B cell (primary cell): Measurements from ENCODE around the gene PGM5. TPM values are rescaled to one million over a fixed set of nuclear protein-coding genes. Genes with fewer than 3 reads are reported as not detected.

Source experiments
- ATAC-seq: fragments of 200-7000 bp; cut with Tn5 transposase; one replicate; pipeline ENCODE4 v1.10.0; 2021; ENCODE audit warnings: low read depth, mild to moderate bottlenecking, moderate number of reproducible peaks, moderate library complexity
- CTCF ChIA-PET: fragments of 350-600 bp; sonication (Branson Sonifier 250); formaldehyde crosslinking; loops from one replicate; lab custom pipeline; 2021; ENCODE audit warnings: antibody characterized with exemption, inconsistent platforms; lab: Charles Lee
- POLR2A ChIA-PET: fragments of 350-600 bp; sonication (Branson Sonifier 250); formaldehyde crosslinking; loops from one replicate; lab custom pipeline; 2021; ENCODE audit warnings: antibody characterized with exemption; lab: Charles Lee
- DNase-seq: peaks from one replicate; pipeline ENCODE4 v3.0.0; 2013
- H2AFZ ChIP-seq: 2 replicates; pipeline ENCODE4 v1.6.1; 2012; ENCODE audit warnings: mild to moderate bottlenecking, low read depth, low read length; ENCODE audit not compliant: insufficient read depth, poor library complexity, severe bottlenecking
- H3K27ac ChIP-seq, 2 donors: 1 replicate in 1 of 2; 2 replicates in 1 of 2; pipeline ENCODE4 v1.5.1; 2012 to 2013; ENCODE audit warnings: low read length in 2 of 2, mild to moderate bottlenecking in 2 of 2, moderate library complexity in 1 of 2
- H3K27me3 ChIP-seq, 4 experiments: fragments of 200-600 bp in 1 of 4; sonication (generic) in 1 of 4; replicated peaks in 1 of 4; 1 replicate in 2 of 4; 2 replicates in 2 of 4; pipeline versions ENCODE4 v1.6.1 to v1.7.0; 2013 to 2016; ENCODE audit warnings: low read length in 3 of 4, mild to moderate bottlenecking in 2 of 4, mixed read lengths in 1 of 4, moderate library complexity in 1 of 4; ENCODE audit not compliant: insufficient read depth in 4 of 4, control insufficient read depth in 3 of 4; ENCODE audit errors: control extremely low read depth in 1 of 4
- H3K36me3 ChIP-seq, 2 experiments: replicated peaks in 1 of 2; 1 replicate in 1 of 2; 2 replicates in 1 of 2; pipeline versions ENCODE4 v1.6.1 to v1.7.1; 2013; ENCODE audit warnings: low read length in 1 of 2; ENCODE audit not compliant: insufficient read depth in 2 of 2, control insufficient read depth in 1 of 2; ENCODE audit errors: control extremely low read depth in 1 of 2, extremely low read depth in 1 of 2
- H3K4me1 ChIP-seq, 2 donors: fragments of 200-600 bp in 1 of 2; sonication (generic) in 1 of 2; 1 replicate in 1 of 2; 2 replicates in 1 of 2; pipeline versions ENCODE4 v1.5.1 to v1.6.1; 2013 to 2017; ENCODE audit warnings: low read length in 2 of 2; ENCODE audit not compliant: control insufficient read depth in 2 of 2, insufficient read depth in 2 of 2
- H3K4me2 ChIP-seq: replicated peaks from 2 replicates; pipeline ENCODE3; 2012; ENCODE audit warnings: mild to moderate bottlenecking, low read depth, low read length; ENCODE audit not compliant: poor library complexity, severe bottlenecking
- H3K4me3 ChIP-seq, 5 experiments: fragments of 200-600 bp in 1 of 5; sonication (generic) in 1 of 5; 1 replicate in 3 of 5; 2 replicates in 2 of 5; pipeline versions ENCODE4 v1.5.1 to v1.7.0; 2011 to 2016; ENCODE audit warnings: low read length in 4 of 5, mild to moderate bottlenecking in 4 of 5, low read depth in 2 of 5, control low read depth in 1 of 5, moderate library complexity in 1 of 5; ENCODE audit not compliant: insufficient read depth in 1 of 5; ENCODE audit errors: control extremely low read depth in 1 of 5, extremely low read depth in 1 of 5
- H3K79me2 ChIP-seq: fragments of 200-600 bp; sonication (generic); one replicate; pipeline ENCODE4 v1.6.0; 2016; ENCODE audit warnings: low read length; ENCODE audit not compliant: control insufficient read depth, insufficient read depth
- H3K9ac ChIP-seq: fragments of 200-600 bp; sonication (generic); 2 replicates; pipeline ENCODE4 v1.6.1; 2017; ENCODE audit warnings: mild to moderate bottlenecking, low read length, moderate library complexity
- H3K9me3 ChIP-seq, 3 donors: one replicate each; pipeline versions ENCODE4 v1.6.1 to v1.7.1; 2013; ENCODE audit warnings: low read length in 2 of 3; ENCODE audit not compliant: control insufficient read depth in 2 of 3, insufficient read depth in 1 of 3; ENCODE audit errors: control extremely low read depth in 1 of 3
- H4K20me1 ChIP-seq: 2 replicates; pipeline ENCODE4 v1.6.0; 2012; ENCODE audit warnings: mild to moderate bottlenecking, low read length; ENCODE audit not compliant: insufficient read depth, control insufficient read depth, poor library complexity, severe bottlenecking
- H3K27ac Mint-ChIP-seq: one replicate; pipeline ENCODE4 v1.8.0; 2021; ENCODE audit warnings: mixed read lengths
- H3K27me3 Mint-ChIP-seq: one replicate; pipeline ENCODE4 v1.8.0; 2021; ENCODE audit warnings: mixed read lengths
- H3K4me1 Mint-ChIP-seq: one replicate; pipeline ENCODE4 v1.8.0; 2021; ENCODE audit warnings: mixed read lengths
- H3K4me3 Mint-ChIP-seq: one replicate; pipeline ENCODE4 v1.8.0; 2021; ENCODE audit warnings: mixed read lengths
- H3K9me3 Mint-ChIP-seq: one replicate; pipeline ENCODE4 v1.8.0; 2022; ENCODE audit warnings: mixed read lengths; ENCODE audit not compliant: insufficient read depth
- CTCF ChIP-seq: fragments of 200-600 bp; IDR thresholded peaks from one replicate; pipeline ENCODE4 v1.8.0; 2022; ENCODE audit warnings: antibody characterized with exemption, mild to moderate bottlenecking
- EZH2 ChIP-seq: IDR thresholded peaks from 2 replicates; pipeline ENCODE4 v1.6.1; 2012; ENCODE audit warnings: borderline replicate concordance, low read depth, mild to moderate bottlenecking, moderate library complexity, low read length; ENCODE audit not compliant: insufficient read depth, poor library complexity, severe bottlenecking
- WGBS: methylation state at CpG from one replicate; pipeline ENCODE4 v1.1.5; 2013; ENCODE audit warnings: missing lambda C conversion rate; ENCODE audit not compliant: insufficient coverage; 5-methylcytosine and 5-hydroxymethylcytosine counted together
- intact Hi-C: fragments of 100-400 bp; cut with micrococcal nuclease; formaldehyde crosslinking; loops from one replicate; pipeline ENCODE4 v1.10.0; 2022
- polyA plus RNA-seq: library from polyadenylated mRNA; depleted of rRNA; stranded (reverse); fragments of >200 nt; gene quantifications from 2 replicates; pipeline ENCODE4 v1.2.3, GENCODE V29; 2012
- total RNA-seq, 2 donors: library from RNA; stranded (reverse); fragments of 120-200 nt in 1 of 2; gene quantifications; 1 replicate in 1 of 2; 2 replicates in 1 of 2; pipeline versions ENCODE4 v1.2.3 to v1.2.4, GENCODE V29; 2013 to 2022

PGM5 gene
- total and polyA plus RNA-seq, 2 donors (not counting 1 experiment from before 2014, with no cell fraction given), result not detected

- Histone ChIP-seq H3K27me3 (no peaks in the 10 kb centered on the region), H3K79me2 (no peaks in the 10 kb centered on the region), H3K36me3 (no peaks in the 10 kb centered on the region), H3K9me3 (no peaks in the 10 kb centered on the region), H3K4me1 (peaks cover 30% of the 10 kb centered on the region in 2 donors), H3K9ac (peak overlapping the region; percentile 33), H3K4me3 (peak overlapping the region in 4 of 5 experiments; percentile 10 to 47 (median 16)), H3K4me2 (peak overlapping the region; percentile 66), H3K27ac (peak overlapping the region; percentile 56 to 72), H2AFZ (peak overlapping the region; percentile 68), H4K20me1 (no peaks in the 10 kb centered on the region)
- ChIA-PET CTCF (interaction anchor here (0.9 to 1.3 kb wide), 4 partner anchors 10 to 36 kb away, joined by 3 to 6 read pairs (median 4); no protein-coding TSS in a partner anchor), POLR2A (no interaction called here)
- Mint-ChIP-seq H3K4me3 (peak overlapping the region; percentile 76), H3K27ac (peak overlapping the region; percentile 80), H3K27me3 (no peaks in the 10 kb centered on the region), H3K4me1 (peaks cover 42% of the 10 kb centered on the region), H3K9me3 (no peaks in the 10 kb centered on the region)
- ATAC-seq (peak; percentile 82), DNase-seq (peak; percentile 67)
- WGBS, result 5% methylated on average over 5 of the region's 6 CpGs
- no peak for TF ChIP-seq CTCF
- no peak for TF ChIP-seq EZH2
- intact Hi-C loops, result loop anchor here (5.0 kb wide), 1 partner anchor 39 kb away; no protein-coding TSS in a partner anchor
Measured at GRCh38 chr9:68546596-68547390, 190.4 kb downstream of the PGM5 start.

GRCh38 chr9:68547417-68547816, 191.0 kb downstream of the PGM5 start:
- Histone ChIP-seq H3K4me1 (peaks cover 30% of the 10 kb centered on the region in 2 donors), H3K36me3 (no peaks in the 10 kb centered on the region), H3K27me3 (no peaks in the 10 kb centered on the region), H4K20me1 (no peaks in the 10 kb centered on the region), H3K4me2 (peak overlapping the region; percentile 66), H3K27ac (peak overlapping the region; percentile 13 to 72), H3K9me3 (no peaks in the 10 kb centered on the region), H3K9ac (peak overlapping the region; percentile 33), H3K79me2 (no peaks in the 10 kb centered on the region), H3K4me3 (peak overlapping the region in 2 of 5 experiments; percentile 33 to 47), H2AFZ (no peak overlapping the region)
- ChIA-PET CTCF (interaction anchor here (0.9 to 2.0 kb wide), 5 partner anchors 10 to 35 kb away, joined by 3 to 6 read pairs (median 5); no protein-coding TSS in a partner anchor), POLR2A (no interaction called here)
- Mint-ChIP-seq H3K4me1 (peaks cover 39% of the 10 kb centered on the region), H3K27ac (peak overlapping the region; percentile 80), H3K27me3 (no peaks in the 10 kb centered on the region), H3K4me3 (peak overlapping the region; percentile 37), H3K9me3 (no peaks in the 10 kb centered on the region)
- intact Hi-C loops, result loop anchor here (5.0 kb wide), 1 partner anchor 40 kb away; no protein-coding TSS in a partner anchor
- ATAC-seq (no peak), DNase-seq (peak; percentile 32)
- TF ChIP-seq CTCF (no peak), EZH2 (no peak)
